ENCODE results near the gene TLX3. TPM values are rescaled to one million over a fixed set of nuclear protein-coding genes. Genes with fewer than 3 reads are reported as not detected.

TLX3 gene
- total RNA-seq, result not detected in 2 replicates

GRCh38 chr5:171308453-171309275 lies at the start of gene TLX3:
TLX3 (plus strand) TSS chr5:171309248; CDS start chr5:171309366, 118 bp downstream.

Other genes with a start within 250 kb of the TLX3 start
- gene NPM1, start 78.6 kb downstream of the TLX3 start, total RNA-seq, result 789 and 814 TPM in 2 replicates
- gene FGF18, start 110.4 kb downstream of the TLX3 start, total RNA-seq, result 0.49 TPM in 1 of 2 replicates, not detected in the other